SK-N-SH (cell line): ENCODE results near the gene UCN. TPM values are rescaled to one million over a fixed set of nuclear protein-coding genes. Genes with fewer than 3 reads are reported as not detected.

Experiments used
- CTCF ChIA-PET: fragments of 300-600, 350-600 bp; formaldehyde crosslinking; extraction: SDS; loops from one replicate; lab custom pipeline; 2021; lab: Yijun Ruan, JAX
- POLR2A ChIA-PET: fragments of 350-600 bp; sonication (Branson Sonifier 250); formaldehyde crosslinking; extraction: SDS; loops from one replicate; lab custom pipeline; 2020; ENCODE audit warnings: antibody characterized with exemption, inconsistent platforms; lab: Yijun Ruan, JAX
- DNase-seq: peaks from one replicate; pipeline ENCODE4 v3.0.0; 2012
- H2AFZ ChIP-seq: fragments of 200-600 bp; sonication (generic); 2 replicates; pipeline ENCODE4 v1.8.1; 2016; ENCODE audit warnings: antibody characterized with exemption, mild to moderate bottlenecking, low read depth
- H3F3A ChIP-seq: fragments of 200-600 bp; sonication (generic); replicated peaks from 2 replicates; pipeline ENCODE3; 2016; ENCODE audit warnings: antibody characterized with exemption, mild to moderate bottlenecking; ENCODE audit not compliant: insufficient read depth
- H3K27ac ChIP-seq, 2 experiments: fragments of 200-500 bp in 1 of 2; fragments of 200-600 bp in 1 of 2; sonication (Bioruptor generic) in 1 of 2; sonication (generic), shearing (Covaris generic) in 1 of 2; 2 replicates each; pipeline versions ENCODE4 v1.5.1 to v1.6.1; 2014 to 2016; ENCODE audit warnings: low read depth in 2 of 2, inconsistent platforms in 1 of 2, low read length in 1 of 2, mild to moderate bottlenecking in 1 of 2, mixed read lengths in 1 of 2
- H3K27me3 ChIP-seq: fragments of 200-600 bp; sonication (generic), shearing (Covaris generic); 2 replicates; pipeline ENCODE4 v1.6.1; 2016; ENCODE audit warnings: mixed run types; ENCODE audit not compliant: insufficient read depth
- H3K36me3 ChIP-seq, 2 experiments: fragments of 200-500 bp in 1 of 2; fragments of 200-600 bp in 1 of 2; sonication (Bioruptor generic) in 1 of 2; sonication (generic) in 1 of 2; replicated peaks in 1 of 2; 2 replicates each; pipeline versions ENCODE3 to v1.5.1; 2014 to 2016; ENCODE audit warnings: low read length in 1 of 2, mild to moderate bottlenecking in 1 of 2; ENCODE audit not compliant: insufficient read depth in 2 of 2, control insufficient read depth in 1 of 2
- H3K4me1 ChIP-seq, 2 experiments: fragments of 200-500 bp in 1 of 2; fragments of 200-600 bp in 1 of 2; sonication (Bioruptor generic) in 1 of 2; sonication (generic), shearing (Covaris generic) in 1 of 2; 2 replicates each; pipeline versions ENCODE4 v1.5.1 to v1.6.1; 2014 to 2016; ENCODE audit warnings: low read depth in 1 of 2, low read length in 1 of 2, mixed run types in 1 of 2; ENCODE audit not compliant: insufficient read depth in 2 of 2, control insufficient read depth in 1 of 2
- H3K4me2 ChIP-seq: fragments of 200-600 bp; sonication (generic), shearing (Covaris generic); 2 replicates; pipeline ENCODE4 v1.6.1; 2017; ENCODE audit warnings: mixed run types
- H3K4me3 ChIP-seq, 2 experiments: fragments of 200-500 bp in 1 of 2; fragments of 200-600 bp in 1 of 2; sonication (Bioruptor generic) in 1 of 2; sonication (generic), shearing (Covaris generic) in 1 of 2; 2 replicates each; pipeline versions ENCODE4 v1.5.1 to v1.8.1; 2014 to 2016; ENCODE audit warnings: low read depth in 2 of 2, inconsistent platforms in 1 of 2, low read length in 1 of 2, mild to moderate bottlenecking in 1 of 2, mixed read lengths in 1 of 2, moderate library complexity in 1 of 2
- H3K79me2 ChIP-seq: fragments of 200-600 bp; sonication (generic); 2 replicates; pipeline ENCODE4 v1.8.1; 2017; ENCODE audit warnings: mild to moderate bottlenecking; ENCODE audit not compliant: insufficient read depth
- H3K9ac ChIP-seq: fragments of 200-600 bp; sonication (generic); 2 replicates; pipeline ENCODE4 v1.6.1; 2017; ENCODE audit warnings: mixed run types
- H3K9me2 ChIP-seq: fragments of 200-600 bp; sonication (generic); 2 replicates; pipeline ENCODE4 v1.6.1; 2017; ENCODE audit warnings: mixed run types
- H3K9me3 ChIP-seq: fragments of 200-600 bp; sonication (generic); 2 replicates; pipeline ENCODE4 v1.6.1; 2017; ENCODE audit warnings: mixed run types, mild to moderate bottlenecking, moderate library complexity
- H4K20me1 ChIP-seq: fragments of 200-600 bp; sonication (generic); 2 replicates; pipeline ENCODE4 v1.6.1; 2017; ENCODE audit warnings: mild to moderate bottlenecking, mixed run types; ENCODE audit not compliant: insufficient read depth
- CHD2 ChIP-seq: fragments of 150-350 bp; IDR thresholded peaks from 2 replicates; pipeline ENCODE4 v1.6.1; 2018; ENCODE audit warnings: low read length; ENCODE audit not compliant: partially characterized antibody
- ELF1 ChIP-seq: IDR thresholded peaks from 2 replicates; pipeline ENCODE4 v1.4.0; 2012
- GABPA ChIP-seq: IDR thresholded peaks from 2 replicates; pipeline ENCODE4 v1.4.0; 2012; ENCODE audit warnings: low read depth, mild to moderate bottlenecking
- GATA2 ChIP-seq: sonication (generic); formaldehyde crosslinking; IDR thresholded peaks from 2 replicates; pipeline ENCODE4 v1.5.0; 2020; ENCODE audit warnings: mild to moderate bottlenecking, missing genetic modification reagents
- JUND ChIP-seq: IDR thresholded peaks from 2 replicates; pipeline ENCODE4 v1.4.0; 2012
- MEF2A ChIP-seq: IDR thresholded peaks from 2 replicates; pipeline ENCODE4 v1.4.0; 2012; ENCODE audit warnings: low read depth, borderline replicate concordance
- MXI1 ChIP-seq: IDR thresholded peaks from 2 replicates; pipeline ENCODE4 v1.6.1; 2012; ENCODE audit warnings: mild to moderate bottlenecking, low read depth, low read length, improper control_type of control experiment
- NFIC ChIP-seq: IDR thresholded peaks from 2 replicates; pipeline ENCODE4 v1.4.0; 2012; ENCODE audit warnings: borderline replicate concordance
- RFX5 ChIP-seq: IDR thresholded peaks from 2 replicates; pipeline ENCODE4 v1.6.1; 2012; ENCODE audit warnings: mild to moderate bottlenecking, improper control_type of control experiment, low read length
- RXRA ChIP-seq: IDR thresholded peaks from 2 replicates; pipeline ENCODE4 v1.4.0; 2012; ENCODE audit warnings: low read depth, mild to moderate bottlenecking, borderline replicate concordance
- SMC3 ChIP-seq: IDR thresholded peaks from 2 replicates; pipeline ENCODE4 v1.6.1; 2012; ENCODE audit warnings: low read depth, low read length, improper control_type of control experiment
- WGBS: methylation state at CpG from one replicate; pipeline ENCODE4 v1.1.6; 2017; ENCODE audit warnings: low lambda C conversion rate; 5-methylcytosine and 5-hydroxymethylcytosine counted together
- polyA plus RNA-seq, 3 experiments: library from polyadenylated mRNA; depleted of rRNA; stranded (reverse); fragments of >200 nt; gene quantifications; 2 replicates each; pipeline ENCODE4 v1.2.3, GENCODE V29; 2012
- TF ChIP-seq, protein P1 (sequence below): IDR thresholded peaks from 2 replicates; pipeline ENCODE4 v1.6.1; 2012; ENCODE audit warnings: mild to moderate bottlenecking, low read depth, low read length, moderate library complexity
- TF ChIP-seq, protein P2 (sequence below): IDR thresholded peaks from 2 replicates; pipeline ENCODE4 v1.4.0; 2012; ENCODE audit warnings: low read depth, borderline replicate concordance
- TF ChIP-seq, protein P3 (sequence below): IDR thresholded peaks from 2 replicates; pipeline ENCODE4 v1.4.0; 2012; ENCODE audit warnings: low read depth

UCN gene
- polyA plus RNA-seq (2012; rRNA removed), result 2.8 and 2.9 TPM in 2 replicates
- polyA plus RNA-seq (2012; cell fraction: cytosol; rRNA removed), result 0.66 and 0.90 TPM in 2 replicates
- 21.6 and 37.2 TPM in 2 replicates for polyA plus RNA-seq (2012; cell fraction: nucleus; rRNA removed)

DNA sequence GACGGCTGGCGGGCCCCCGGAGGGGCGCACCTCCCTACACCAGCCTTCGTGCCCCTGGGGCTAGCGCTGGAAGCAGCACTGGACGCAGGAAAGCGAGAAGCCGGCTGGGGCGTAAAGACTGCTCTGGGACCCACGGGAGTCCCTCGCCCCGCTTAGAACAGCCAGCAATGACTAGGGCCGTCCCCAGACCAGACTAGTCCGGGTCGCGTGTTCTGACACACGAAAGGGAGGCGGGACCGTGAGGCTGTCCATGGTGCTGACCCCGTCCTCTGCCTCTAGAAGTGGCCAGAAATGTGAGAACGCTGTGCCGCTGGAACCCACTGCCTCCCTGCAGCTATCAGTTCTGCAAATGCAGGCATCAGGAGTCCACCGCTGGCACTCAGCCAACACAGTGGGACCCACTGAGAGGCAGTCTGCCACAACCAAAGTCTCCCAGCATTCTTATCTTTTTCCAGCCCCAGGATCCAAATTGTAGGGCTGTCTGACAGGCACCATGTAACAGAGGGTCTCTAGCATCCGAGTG, at the start of gene UCN:
Gene UCN (minus strand): TSS at position 87 of the 523 bp plus-strand sequence. CDS start 550 bp downstream, outside the sequence.
- Histone ChIP-seq H3F3A (peaks cover 4% of the 10 kb centered on the region), H3K4me2 (no peak within 1 kb of the TSS), H3K79me2 (no peaks in the 10 kb centered on the region), H3K4me1 (peaks cover 0 to 18% of the 10 kb centered on the region in 2 experiments; a peak in 1 of 4 replicates), H3K27ac (no peak within 1 kb of the TSS), H3K9ac (no peak within 1 kb of the TSS), H4K20me1 (peaks cover 10% of the 10 kb centered on the region; the same call in 1 of the 2 replicates), H3K9me3 (no peaks in the 10 kb centered on the region), H3K9me2 (no peaks in the 10 kb centered on the region), H3K4me3 (no peak within 1 kb of the TSS; a peak in 1 of 4 replicates), H3K36me3 (peaks cover 5 to 7% of the 10 kb centered on the region in 2 experiments), H2AFZ (no peak within 1 kb of the TSS), H3K27me3 (peaks cover 15% of the 10 kb centered on the region; the same call in 1 of the 2 replicates)
- POLR2A ChIA-PET, result interaction anchor here (1.1 to 1.7 kb wide), 3 partner anchors 14 to 212 kb away, joined by 3 to 5 read pairs (median 5); partner anchors contain the start of gene GTF3C2
- peak; percentile 82 for DNase-seq
- TF ChIP-seq MXI1 (0 out of 2 replicates have a peak, but pooled peaks have one; percentile 31), RXRA (no peak), CHD2 (no peak)
- TF ChIP-seq, protein P1, sequence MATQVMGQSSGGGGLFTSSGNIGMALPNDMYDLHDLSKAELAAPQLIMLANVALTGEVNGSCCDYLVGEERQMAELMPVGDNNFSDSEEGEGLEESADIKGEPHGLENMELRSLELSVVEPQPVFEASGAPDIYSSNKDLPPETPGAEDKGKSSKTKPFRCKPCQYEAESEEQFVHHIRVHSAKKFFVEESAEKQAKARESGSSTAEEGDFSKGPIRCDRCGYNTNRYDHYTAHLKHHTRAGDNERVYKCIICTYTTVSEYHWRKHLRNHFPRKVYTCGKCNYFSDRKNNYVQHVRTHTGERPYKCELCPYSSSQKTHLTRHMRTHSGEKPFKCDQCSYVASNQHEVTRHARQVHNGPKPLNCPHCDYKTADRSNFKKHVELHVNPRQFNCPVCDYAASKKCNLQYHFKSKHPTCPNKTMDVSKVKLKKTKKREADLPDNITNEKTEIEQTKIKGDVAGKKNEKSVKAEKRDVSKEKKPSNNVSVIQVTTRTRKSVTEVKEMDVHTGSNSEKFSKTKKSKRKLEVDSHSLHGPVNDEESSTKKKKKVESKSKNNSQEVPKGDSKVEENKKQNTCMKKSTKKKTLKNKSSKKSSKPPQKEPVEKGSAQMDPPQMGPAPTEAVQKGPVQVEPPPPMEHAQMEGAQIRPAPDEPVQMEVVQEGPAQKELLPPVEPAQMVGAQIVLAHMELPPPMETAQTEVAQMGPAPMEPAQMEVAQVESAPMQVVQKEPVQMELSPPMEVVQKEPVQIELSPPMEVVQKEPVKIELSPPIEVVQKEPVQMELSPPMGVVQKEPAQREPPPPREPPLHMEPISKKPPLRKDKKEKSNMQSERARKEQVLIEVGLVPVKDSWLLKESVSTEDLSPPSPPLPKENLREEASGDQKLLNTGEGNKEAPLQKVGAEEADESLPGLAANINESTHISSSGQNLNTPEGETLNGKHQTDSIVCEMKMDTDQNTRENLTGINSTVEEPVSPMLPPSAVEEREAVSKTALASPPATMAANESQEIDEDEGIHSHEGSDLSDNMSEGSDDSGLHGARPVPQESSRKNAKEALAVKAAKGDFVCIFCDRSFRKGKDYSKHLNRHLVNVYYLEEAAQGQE, result peak; percentile 97
- WGBS, result 70% methylated on average over 22 of the region's 25 CpGs
- CTCF ChIA-PET, result interaction anchor here (0.9 to 8.3 kb wide), 8 partner anchors 12 to 346 kb away, joined by 3 to 123 read pairs (median 4); no protein-coding TSS in a partner anchor

DNA sequence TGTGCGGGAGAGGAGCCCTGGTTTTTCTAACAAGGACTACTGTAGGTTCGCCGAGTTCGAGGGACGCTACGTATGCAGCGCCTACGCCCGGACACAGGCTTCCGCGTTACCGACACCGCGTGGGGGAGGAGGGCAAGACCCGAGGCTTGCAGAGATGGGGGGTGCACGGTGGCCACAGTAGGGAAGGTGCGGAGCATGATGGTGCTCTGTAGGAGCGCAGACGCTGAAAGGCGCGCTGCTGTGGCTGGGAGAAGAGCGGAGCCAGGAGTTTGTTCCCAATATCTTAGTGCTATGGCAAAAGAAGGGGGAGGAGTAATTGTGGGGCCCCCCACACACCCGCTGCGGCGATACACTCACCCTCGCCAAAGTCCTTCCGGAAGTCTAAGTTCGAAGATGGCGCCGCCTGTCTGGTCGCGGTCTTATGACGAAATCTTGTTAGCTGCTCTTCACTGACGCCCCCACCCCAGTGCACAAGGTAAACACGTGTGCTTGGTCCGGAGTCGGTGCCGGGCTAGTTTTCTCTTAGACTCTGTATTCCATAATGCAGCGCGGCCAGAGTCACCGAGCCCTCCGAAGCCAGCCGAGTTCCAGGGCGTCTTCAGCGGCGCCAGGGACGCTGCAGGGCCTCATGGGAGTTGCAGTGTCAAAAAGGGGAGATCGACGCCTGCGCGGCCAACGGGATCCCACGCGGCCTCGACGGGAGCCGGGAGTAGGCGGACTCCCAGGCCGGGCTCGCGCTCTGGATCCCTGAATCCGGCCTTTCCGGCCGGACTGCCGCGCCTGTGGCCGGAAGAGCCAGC, 48.3 kb upstream of the UCN start, which contains the start of gene GTF3C2:
Gene GTF3C2 (minus strand): TSS at position 383 of the 800 bp plus-strand sequence. CDS start 13,210 bp downstream, outside the sequence.
- POLR2A ChIA-PET, result interaction anchor here (0.5 to 2.8 kb wide), 18 partner anchors 8 to 284 kb away, joined by 3 to 24 read pairs (median 6); partner anchors contain the start of genes EIF2B4, MPV17, NRBP1 and PPM1G
- no peaks in the 10 kb centered on the region for H3K27me3 ChIP-seq
- peaks cover 0 to 7% of the 10 kb centered on the region in 2 experiments for H3K36me3 ChIP-seq
- H3K4me1 ChIP-seq, result peaks cover 7 to 19% of the 10 kb centered on the region in 2 experiments; a peak in 3 of 4 replicates
- H3K9me2 ChIP-seq, result no peaks in the 10 kb centered on the region
- peak within 1 kb of the TSS; percentile 87 to 93 for H3K4me3 ChIP-seq
- no peaks in the 10 kb centered on the region for H3K9me3 ChIP-seq
- H3K4me2 ChIP-seq, result peak within 1 kb of the TSS; percentile 91
- peak within 1 kb of the TSS; percentile 87 for H3K9ac ChIP-seq
- peak within 1 kb of the TSS; percentile 80 for H2AFZ ChIP-seq
- peaks cover 78% of the 10 kb centered on the region for H3K79me2 ChIP-seq
- CTCF ChIA-PET, result interaction anchor here (0.8 to 2.5 kb wide), 6 partner anchors 12 to 91 kb away, joined by 3 to 16 read pairs (median 3); partner anchors contain the start of genes EIF2B4, SNX17 and ZNF513
- peaks cover 4% of the 10 kb centered on the region; the same call in 1 of the 2 replicates for H4K20me1 ChIP-seq
- 1% methylated on average over 38 of the region's 67 CpGs for WGBS
- peak; percentile 97 for DNase-seq
- peaks cover 23% of the 10 kb centered on the region for H3F3A ChIP-seq
- H3K27ac ChIP-seq, result peak within 1 kb of the TSS; percentile 90 to 93
- TF ChIP-seq, protein P2, sequence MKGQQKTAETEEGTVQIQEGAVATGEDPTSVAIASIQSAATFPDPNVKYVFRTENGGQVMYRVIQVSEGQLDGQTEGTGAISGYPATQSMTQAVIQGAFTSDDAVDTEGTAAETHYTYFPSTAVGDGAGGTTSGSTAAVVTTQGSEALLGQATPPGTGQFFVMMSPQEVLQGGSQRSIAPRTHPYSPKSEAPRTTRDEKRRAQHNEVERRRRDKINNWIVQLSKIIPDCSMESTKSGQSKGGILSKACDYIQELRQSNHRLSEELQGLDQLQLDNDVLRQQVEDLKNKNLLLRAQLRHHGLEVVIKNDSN, result 0 out of 2 replicates have a peak, but pooled peaks have one; percentile 19
- peak; percentile 71 for TF ChIP-seq GABPA
- TF ChIP-seq CHD2, result peak; percentile 93
- no peak for TF ChIP-seq RXRA
- TF ChIP-seq, protein P1, result peak; percentile 46; the same call in 1 of the 2 replicates
- TF ChIP-seq ELF1, result peak; percentile 80
- TF ChIP-seq GATA2 (CRISPR knock-in tag), result no peak
- no peak for TF ChIP-seq SMC3
- TF ChIP-seq, protein P3, sequence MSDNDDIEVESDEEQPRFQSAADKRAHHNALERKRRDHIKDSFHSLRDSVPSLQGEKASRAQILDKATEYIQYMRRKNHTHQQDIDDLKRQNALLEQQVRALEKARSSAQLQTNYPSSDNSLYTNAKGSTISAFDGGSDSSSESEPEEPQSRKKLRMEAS, result peak; percentile 92
- TF ChIP-seq RFX5, result no peak; the same call in 1 of the 2 replicates
- TF ChIP-seq MEF2A, result no peak
- no peak for TF ChIP-seq NFIC
- no peak for TF ChIP-seq JUND
